Measurements from ENCODE around the gene IZUMO4. TPM values are rescaled to one million over a fixed set of nuclear protein-coding genes. Genes with fewer than 3 reads are reported as not detected.

IZUMO4 gene
- total and polyA plus RNA-seq, 7 donors = 2.3 to 8.5 (median 4.2) TPM

GRCh38 chr19:2116507-2116906 is 19.8 kb downstream of the IZUMO4 start:
- H3K9me3 ChIP-seq = no peaks in the 10 kb centered on the region
- H3K4me3 ChIP-seq = no peak overlapping the region
- intact Hi-C loops (cut with DNase I) = no loop called here
- H3K4me1 ChIP-seq = no peaks in the 10 kb centered on the region
- H3K36me3 ChIP-seq = peaks cover 75 to 100% (median 92%) of the 10 kb centered on the region in 4 donors
- no peaks in the 10 kb centered on the region for H3K27me3 ChIP-seq
- 96% methylated on average over 25 of the region's 25 CpGs for WGBS, 2 donors
- H3K27ac ChIP-seq = no peak overlapping the region
- no peak for TF ChIP-seq POLR2AphosphoS5 (IDR thresholded peaks at IDR 0.05)
- DNase-seq = no peak

- 92 to 94% methylated on average over 27 of the region's 27 CpGs for WGBS, 2 donors
- no peak overlapping the region for H3K27ac ChIP-seq
- TF ChIP-seq POLR2A (IDR thresholded peaks at IDR 0.05) (no peak), CTCF (IDR thresholded peaks at IDR 0.05) (no peak), EP300 (IDR thresholded peaks at IDR 0.05) (no peak), POLR2AphosphoS5 (IDR thresholded peaks at IDR 0.05) (no peak)
- H3K4me3 ChIP-seq = no peak overlapping the region
- no peaks in the 10 kb centered on the region for H3K9me3 ChIP-seq
- H3K36me3 ChIP-seq = peaks cover 68 to 100% (median 93%) of the 10 kb centered on the region in 4 donors
- no peaks in the 10 kb centered on the region for H3K4me1 ChIP-seq
- no peak for DNase-seq
- intact Hi-C loops (cut with DNase I) = no loop called here
- H3K27me3 ChIP-seq = no peaks in the 10 kb centered on the region
Observed at GRCh38 chr19:2117215-2117960, 20.7 kb downstream of the IZUMO4 start.

GRCh38 chr19:2118438-2118837 is 21.7 kb downstream of the IZUMO4 start:
- intact Hi-C loops (cut with DNase I) = no loop called here
- TF ChIP-seq POLR2A (IDR thresholded peaks at IDR 0.05) (no peak), POLR2AphosphoS5 (IDR thresholded peaks at IDR 0.05) (no peak), CTCF (IDR thresholded peaks at IDR 0.05) (no peak), EP300 (IDR thresholded peaks at IDR 0.05) (no peak)
- Histone ChIP-seq H3K4me1 (no peaks in the 10 kb centered on the region), H3K9me3 (no peaks in the 10 kb centered on the region), H3K27ac (no peak overlapping the region), H3K27me3 (no peaks in the 10 kb centered on the region), H3K36me3 (peaks cover 58 to 100% (median 93%) of the 10 kb centered on the region in 4 donors), H3K4me3 (no peak overlapping the region)
- no peak for DNase-seq
- 96 to 98% methylated on average over 18 of the region's 18 CpGs for WGBS, 2 donors

- TF ChIP-seq EP300 (IDR thresholded peaks at IDR 0.05) (no peak), CTCF (IDR thresholded peaks at IDR 0.05) (no peak), POLR2A (IDR thresholded peaks at IDR 0.05) (no peak), POLR2AphosphoS5 (IDR thresholded peaks at IDR 0.05) (no peak)
- no peak for DNase-seq
- Histone ChIP-seq H3K27me3 (no peaks in the 10 kb centered on the region), H3K27ac (no peak overlapping the region), H3K4me1 (no peaks in the 10 kb centered on the region), H3K4me3 (no peak overlapping the region), H3K9me3 (no peaks in the 10 kb centered on the region), H3K36me3 (peaks cover 45 to 100% (median 82%) of the 10 kb centered on the region in 4 donors)
- 93 to 94% methylated on average over 31 of the region's 31 CpGs for WGBS, 2 donors
- intact Hi-C loops (cut with DNase I) = no loop called here
Observed at GRCh38 chr19:2119921-2120785, 23.4 kb downstream of the IZUMO4 start.

DNA sequence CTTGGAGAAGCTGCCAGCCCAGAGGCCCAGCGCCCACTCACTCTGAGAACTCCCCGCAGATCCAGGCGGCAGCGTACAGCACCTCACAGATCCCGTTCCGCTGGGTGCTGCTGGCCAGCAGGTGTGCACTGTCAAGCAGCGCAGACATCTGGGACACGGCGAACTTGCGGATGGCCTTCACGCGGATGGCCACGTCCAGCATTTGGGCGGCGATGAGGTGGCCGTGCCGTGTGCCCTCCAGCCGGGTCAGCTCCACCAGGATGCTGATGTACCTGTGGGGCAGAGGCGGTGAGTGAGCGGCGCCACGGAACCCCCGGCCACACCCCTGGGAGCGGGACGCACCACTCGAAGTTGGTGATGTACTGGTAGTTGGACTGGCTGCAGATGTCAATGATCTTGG is 24.1 kb downstream of the IZUMO4 start:
- DNase-seq = no peak
- H3K36me3 ChIP-seq = peaks cover 38 to 100% (median 78%) of the 10 kb centered on the region in 4 donors
- H3K4me3 ChIP-seq = no peak overlapping the region
- H3K9me3 ChIP-seq = no peaks in the 10 kb centered on the region
- 97% methylated on average over 26 of the region's 26 CpGs for WGBS, 2 donors
- intact Hi-C loops (cut with DNase I) = no loop called here
- H3K4me1 ChIP-seq = no peaks in the 10 kb centered on the region
- no peak for TF ChIP-seq EP300 (IDR thresholded peaks at IDR 0.05)
- TF ChIP-seq POLR2AphosphoS5 (IDR thresholded peaks at IDR 0.05) = no peak
- TF ChIP-seq CTCF (IDR thresholded peaks at IDR 0.05) = no peak
- no peak for TF ChIP-seq POLR2A (IDR thresholded peaks at IDR 0.05)
- no peak overlapping the region for H3K27ac ChIP-seq
- H3K27me3 ChIP-seq = no peaks in the 10 kb centered on the region
